NB4 (cell line): ENCODE data around the gene CHD2.
"Not testable (repeated sequence)": the region's sequence is repeated elsewhere in the genome, so short reads cannot be mapped to it uniquely, and the experiment has no call there.

Source experiments
- DNase-seq: peaks from one replicate; pipeline ENCODE4 v3.0.0; 2010; ENCODE audit warnings: low read depth
- H3K4me3 ChIP-seq: one replicate; pipeline ENCODE4 v1.5.1; 2011; ENCODE audit warnings: mild to moderate bottlenecking, low read depth, low read length, moderate library complexity
- MYC ChIP-seq: IDR thresholded peaks from 2 replicates; pipeline ENCODE4 v1.6.1; 2011; ENCODE audit warnings: low read depth, low read length
- POLR2A ChIP-seq: IDR thresholded peaks from 2 replicates; pipeline ENCODE4 v1.6.1; 2011; ENCODE audit warnings: mild to moderate bottlenecking; ENCODE audit not compliant: insufficient read length; ENCODE audit errors: extremely low read depth
- TF ChIP-seq, protein P1 (sequence below): IDR thresholded peaks from 2 replicates; pipeline ENCODE4 v1.6.1; 2011; ENCODE audit warnings: low read depth, low read length
- TF ChIP-seq, protein P2 (sequence below): IDR thresholded peaks from one replicate; pipeline ENCODE4 v1.5.1; 2012; ENCODE audit warnings: low read depth, low read length

The CHD2 gene

DNA sequence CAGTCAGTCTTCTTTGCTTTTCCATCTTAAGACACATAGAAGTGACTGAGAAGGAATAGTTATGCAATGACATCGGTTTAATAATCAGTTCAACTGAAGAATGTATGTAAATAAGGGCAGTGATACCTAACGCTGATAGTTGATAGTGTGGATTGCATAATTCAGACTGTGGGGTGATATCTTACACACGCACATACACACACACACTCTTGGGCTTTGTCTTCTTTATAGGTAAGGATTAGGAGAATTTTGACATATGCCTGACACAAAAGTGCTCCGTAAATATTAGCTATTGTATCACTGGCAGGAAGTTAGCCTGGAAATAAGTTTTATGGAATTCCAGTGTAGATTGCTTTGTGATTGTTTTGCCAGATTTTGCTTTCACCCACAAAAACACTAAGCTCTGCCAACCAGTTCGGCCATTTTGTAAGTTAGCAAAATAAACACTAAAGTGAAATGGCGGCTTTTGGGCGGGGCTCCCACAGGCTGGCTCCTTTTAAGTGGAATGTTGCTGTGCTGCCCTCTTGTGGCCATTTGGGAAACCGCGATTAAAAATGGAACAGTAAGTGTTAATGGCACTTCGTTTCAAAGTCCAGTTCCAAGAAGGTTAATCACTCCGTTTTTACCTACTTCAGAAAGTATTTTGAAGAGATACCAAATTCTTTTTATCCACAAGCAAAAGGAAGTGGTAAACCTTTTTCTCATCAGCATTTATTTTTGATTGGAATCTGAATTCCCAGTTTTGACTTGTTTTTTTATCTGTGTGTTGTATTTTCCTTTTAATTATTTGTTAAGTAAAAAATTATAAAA, 17.7 kb downstream of the CHD2 start:
- peak; percentile 95 for DNase-seq
- no peak overlapping the region for H3K4me3 ChIP-seq
- TF ChIP-seq, protein P1, sequence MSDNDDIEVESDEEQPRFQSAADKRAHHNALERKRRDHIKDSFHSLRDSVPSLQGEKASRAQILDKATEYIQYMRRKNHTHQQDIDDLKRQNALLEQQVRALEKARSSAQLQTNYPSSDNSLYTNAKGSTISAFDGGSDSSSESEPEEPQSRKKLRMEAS: peak; percentile 27; the same call in 1 of the 2 replicates
- TF ChIP-seq, protein P2, sequence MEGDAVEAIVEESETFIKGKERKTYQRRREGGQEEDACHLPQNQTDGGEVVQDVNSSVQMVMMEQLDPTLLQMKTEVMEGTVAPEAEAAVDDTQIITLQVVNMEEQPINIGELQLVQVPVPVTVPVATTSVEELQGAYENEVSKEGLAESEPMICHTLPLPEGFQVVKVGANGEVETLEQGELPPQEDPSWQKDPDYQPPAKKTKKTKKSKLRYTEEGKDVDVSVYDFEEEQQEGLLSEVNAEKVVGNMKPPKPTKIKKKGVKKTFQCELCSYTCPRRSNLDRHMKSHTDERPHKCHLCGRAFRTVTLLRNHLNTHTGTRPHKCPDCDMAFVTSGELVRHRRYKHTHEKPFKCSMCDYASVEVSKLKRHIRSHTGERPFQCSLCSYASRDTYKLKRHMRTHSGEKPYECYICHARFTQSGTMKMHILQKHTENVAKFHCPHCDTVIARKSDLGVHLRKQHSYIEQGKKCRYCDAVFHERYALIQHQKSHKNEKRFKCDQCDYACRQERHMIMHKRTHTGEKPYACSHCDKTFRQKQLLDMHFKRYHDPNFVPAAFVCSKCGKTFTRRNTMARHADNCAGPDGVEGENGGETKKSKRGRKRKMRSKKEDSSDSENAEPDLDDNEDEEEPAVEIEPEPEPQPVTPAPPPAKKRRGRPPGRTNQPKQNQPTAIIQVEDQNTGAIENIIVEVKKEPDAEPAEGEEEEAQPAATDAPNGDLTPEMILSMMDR: peak; percentile 86
- TF ChIP-seq MYC (0 out of 2 replicates have a peak, but pooled peaks have one; percentile 8), POLR2A (no peak)

DNA sequence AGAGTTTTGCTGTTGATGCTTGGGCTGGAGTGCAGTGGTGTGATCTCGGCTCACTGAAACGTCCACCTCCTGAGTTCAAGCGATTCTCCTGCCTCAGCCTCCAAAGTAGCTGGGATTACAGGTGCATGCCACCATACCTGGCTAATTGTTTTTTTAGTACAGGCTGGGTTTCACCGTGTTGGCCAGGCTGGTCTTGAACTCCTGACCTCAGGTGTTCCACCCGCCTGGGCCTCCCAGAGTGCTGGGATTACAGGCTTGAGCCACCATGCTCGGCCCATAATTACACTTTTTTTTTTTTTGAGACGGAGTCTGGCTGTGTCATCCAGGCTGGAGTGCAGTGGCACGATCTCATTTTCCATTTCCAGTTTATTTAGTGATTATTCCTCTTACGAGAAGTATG, 18.8 kb downstream of the CHD2 start:
- DNase-seq, H3K4me3 ChIP-seq: not testable (repeated sequence)

DNA sequence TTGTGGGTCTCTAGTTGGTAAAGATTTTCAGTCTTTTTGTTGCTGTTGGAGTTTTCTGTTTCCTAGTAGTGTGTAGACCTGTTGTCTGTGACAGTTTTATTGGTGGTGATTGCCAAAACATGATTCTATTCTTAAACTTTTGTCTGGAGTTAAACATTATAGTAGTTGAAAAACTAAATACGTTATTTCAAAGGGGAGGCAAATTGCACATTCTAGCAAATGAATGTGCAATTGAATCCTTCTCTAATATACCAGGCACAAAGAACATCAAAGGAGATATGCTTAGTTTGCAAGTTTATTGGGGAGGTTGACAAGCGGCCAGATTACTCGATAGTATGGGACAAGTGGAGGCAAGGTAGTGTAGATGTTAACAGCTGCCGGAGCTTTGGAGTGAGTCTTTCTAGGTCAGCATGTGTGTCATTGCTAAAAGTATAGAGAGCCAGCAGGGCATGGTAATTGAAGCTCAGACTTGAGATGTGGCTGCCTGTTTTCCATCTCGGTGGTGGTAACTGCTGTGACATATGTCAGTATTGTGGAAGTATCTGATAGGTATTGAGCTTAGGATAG, 20.6 kb downstream of the CHD2 start:
- TF ChIP-seq, protein P2: no peak
- no peak for TF ChIP-seq MYC
- TF ChIP-seq POLR2A: no peak
- DNase-seq: no peak
- H3K4me3 ChIP-seq: no peak overlapping the region

DNA sequence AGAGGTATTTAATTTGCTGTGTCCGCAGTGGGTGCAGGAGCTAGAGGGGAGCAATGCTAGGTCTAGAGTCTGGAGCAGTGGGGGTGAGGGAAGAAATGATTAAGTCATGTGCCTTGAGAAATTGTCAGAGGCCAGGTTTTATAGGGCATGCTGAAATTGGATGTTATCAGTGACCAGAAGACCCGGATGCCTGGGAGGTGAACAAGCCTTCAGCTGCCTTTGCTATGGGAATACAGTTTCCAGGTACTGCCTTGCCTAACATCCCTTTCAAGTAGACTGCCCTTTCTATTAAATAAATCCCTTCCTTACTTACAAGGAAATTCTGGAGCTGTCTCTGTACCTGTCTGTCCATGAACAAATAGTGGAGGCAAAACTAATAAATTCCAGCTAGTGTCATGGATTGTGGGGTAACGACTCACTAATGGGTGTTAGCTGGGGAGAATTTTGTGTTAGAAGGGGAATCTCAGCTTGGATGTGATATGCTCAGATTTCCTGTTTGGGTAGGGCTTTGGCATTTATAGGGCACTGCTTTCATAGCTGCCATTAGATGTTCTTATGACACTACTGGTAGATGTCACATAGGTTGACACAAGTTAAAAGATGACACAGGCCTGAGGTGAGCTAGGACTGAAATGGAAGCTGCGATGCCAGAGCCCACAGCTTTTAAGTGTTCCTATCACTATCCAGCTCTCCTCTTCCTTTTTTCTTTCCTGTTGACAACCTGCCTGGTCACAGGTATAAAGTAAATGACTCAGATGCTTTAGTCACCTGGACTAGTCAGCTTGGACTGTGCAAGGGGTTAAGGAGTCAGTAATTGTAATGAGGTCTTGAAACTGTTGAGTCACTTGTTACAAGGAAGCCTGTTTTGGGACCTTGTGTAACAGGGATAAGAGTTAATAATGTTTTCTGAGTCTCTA, 21.3 kb downstream of the CHD2 start:
- H3K4me3 ChIP-seq: no peak overlapping the region
- DNase-seq: no peak

DNA sequence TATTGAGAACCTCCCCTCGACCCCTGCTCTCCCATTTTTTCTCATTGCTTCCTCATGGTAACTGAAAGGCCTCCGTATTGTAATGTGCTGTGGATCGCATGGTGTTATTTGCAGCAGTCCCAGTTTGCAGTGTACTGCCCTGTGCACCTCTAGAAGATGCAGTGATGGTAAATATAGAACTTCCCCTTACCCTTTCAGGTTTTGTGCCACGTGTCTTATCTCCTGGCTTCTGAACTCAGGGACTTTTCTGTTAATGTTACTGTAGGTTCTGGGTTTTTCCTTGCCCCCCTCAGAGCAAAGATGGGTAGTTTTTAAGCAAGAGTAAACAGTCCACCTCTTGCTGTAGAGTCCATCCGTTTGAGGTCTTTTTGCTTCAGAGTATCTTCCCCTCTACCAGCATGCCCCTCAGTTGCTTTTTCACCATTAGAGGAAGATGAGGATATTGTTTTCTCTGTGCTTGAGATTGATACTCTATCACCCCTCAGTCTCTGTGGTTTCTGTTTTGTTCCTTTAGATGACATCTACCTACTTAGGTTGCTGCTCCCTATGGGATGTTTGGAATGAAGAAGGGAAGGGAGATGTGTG, 22.4 kb downstream of the CHD2 start:
- TF ChIP-seq MYC (no peak), POLR2A (no peak)
- TF ChIP-seq, protein P2: no peak
- TF ChIP-seq, protein P1: no peak
- H3K4me3 ChIP-seq: no peak overlapping the region
- DNase-seq: no peak

More for the DNA sequence above, 21.3 kb downstream of the CHD2 start:
- TF ChIP-seq, protein P2: no peak
- TF ChIP-seq POLR2A (no peak), MYC (no peak)

- no peak overlapping the region for H3K4me3 ChIP-seq
- DNase-seq: no peak
- TF ChIP-seq POLR2A (no peak), MYC (no peak)
Observed at GRCh38 chr15:92924216-92924615, 24.1 kb downstream of the CHD2 start.
